CD4-positive, alpha-beta memory T cell (primary cell): ENCODE data around the gene PEX14. TPM values are rescaled to one million over a fixed set of nuclear protein-coding genes. Genes with fewer than 3 reads are reported as not detected.
"Not testable (repeated sequence)": the region's sequence is repeated elsewhere in the genome, so short reads cannot be mapped to it uniquely, and the experiment has no call there.

Source experiments
- CTCF ChIA-PET: fragments of 350-600 bp; sonication (Branson Sonifier 250); formaldehyde crosslinking; loops from one replicate; lab custom pipeline; 2021; ENCODE audit warnings: inconsistent platforms; ENCODE audit not compliant: partially characterized antibody; lab: Charles Lee
- POLR2A ChIA-PET: fragments of 350-600 bp; sonication (Branson Sonifier 250); formaldehyde crosslinking; loops from one replicate; lab custom pipeline; 2021; ENCODE audit not compliant: partially characterized antibody; lab: Charles Lee
- DNase-seq, 5 donors: peaks; one replicate each; pipeline versions ENCODE4 v3.0.0 to v3.0.0-alpha.2; 2020 to 2022; ENCODE audit warnings: mixed read lengths in 1 of 5
- H3K27ac ChIP-seq: one replicate; pipeline ENCODE4 v1.7.0; 2013; ENCODE audit warnings: low read depth, low read length
- H3K27me3 ChIP-seq: 2 replicates; pipeline ENCODE4 v1.7.0; 2013; ENCODE audit warnings: mild to moderate bottlenecking, low read length, moderate library complexity; ENCODE audit not compliant: insufficient read depth
- H3K36me3 ChIP-seq: 2 replicates; pipeline ENCODE4 v1.7.0; 2013; ENCODE audit warnings: mild to moderate bottlenecking, low read length, moderate library complexity; ENCODE audit not compliant: insufficient read depth
- H3K4me1 ChIP-seq: 2 replicates; pipeline ENCODE4 v1.7.0; 2013; ENCODE audit warnings: mild to moderate bottlenecking, low read length, moderate library complexity; ENCODE audit not compliant: insufficient read depth
- H3K4me3 ChIP-seq, 2 donors: one replicate each; pipeline ENCODE4 v1.7.0; 2013; ENCODE audit warnings: low read length in 2 of 2, mild to moderate bottlenecking in 1 of 2
- H3K9me3 ChIP-seq, 2 donors: one replicate each; pipeline ENCODE4 v1.7.0; 2013; ENCODE audit warnings: low read length in 2 of 2, control low read depth in 1 of 2; ENCODE audit not compliant: control insufficient read depth in 1 of 2
- H3K27ac Mint-ChIP-seq, 7 donors: one replicate each; pipeline ENCODE4 v1.8.0; 2020 to 2021; ENCODE audit warnings: mixed read lengths in 7 of 7, mild to moderate bottlenecking in 6 of 7, inconsistent platforms in 3 of 7, moderate library complexity in 3 of 7
- H3K27me3 Mint-ChIP-seq, 2 donors: one replicate each; pipeline ENCODE4 v1.8.0; 2020 to 2021; ENCODE audit warnings: mixed read lengths in 2 of 2
- H3K36me3 Mint-ChIP-seq, 2 donors: one replicate each; pipeline ENCODE4 v1.8.0; 2020 to 2021; ENCODE audit warnings: mixed read lengths in 2 of 2, inconsistent platforms in 1 of 2, mild to moderate bottlenecking in 1 of 2
- H3K4me1 Mint-ChIP-seq, 4 donors: one replicate each; pipeline ENCODE4 v1.8.0; 2020 to 2021; ENCODE audit warnings: mixed read lengths in 4 of 4, mild to moderate bottlenecking in 1 of 4
- H3K4me3 Mint-ChIP-seq, 8 donors: one replicate each; pipeline ENCODE4 v1.8.0; 2020 to 2021; ENCODE audit warnings: mixed read lengths in 8 of 8, mild to moderate bottlenecking in 7 of 8, moderate library complexity in 6 of 8, inconsistent platforms in 3 of 8
- H3K9me3 Mint-ChIP-seq, 8 donors: one replicate each; pipeline ENCODE4 v1.8.0; 2020 to 2021; ENCODE audit warnings: mixed read lengths in 8 of 8, mild to moderate bottlenecking in 5 of 8, inconsistent platforms in 3 of 8, moderate library complexity in 1 of 8
- intact Hi-C: fragments of 100-400 bp; cut with micrococcal nuclease; formaldehyde crosslinking; loops from one replicate; pipeline ENCODE4 v1.15.1; 2023
- polyA plus RNA-seq, 2 donors: library from polyadenylated mRNA; unstranded; fragments of 300-500 nt; fragmentation: Illumina TruSeq; gene quantifications; one replicate each; pipeline ENCODE4 v1.2.3, GENCODE V29; 2021
- total RNA-seq, 2 experiments: library from RNA; stranded (reverse); gene quantifications; one replicate each; pipeline ENCODE4 v1.2.3, GENCODE V29; 2021

Gene PEX14, protein sequence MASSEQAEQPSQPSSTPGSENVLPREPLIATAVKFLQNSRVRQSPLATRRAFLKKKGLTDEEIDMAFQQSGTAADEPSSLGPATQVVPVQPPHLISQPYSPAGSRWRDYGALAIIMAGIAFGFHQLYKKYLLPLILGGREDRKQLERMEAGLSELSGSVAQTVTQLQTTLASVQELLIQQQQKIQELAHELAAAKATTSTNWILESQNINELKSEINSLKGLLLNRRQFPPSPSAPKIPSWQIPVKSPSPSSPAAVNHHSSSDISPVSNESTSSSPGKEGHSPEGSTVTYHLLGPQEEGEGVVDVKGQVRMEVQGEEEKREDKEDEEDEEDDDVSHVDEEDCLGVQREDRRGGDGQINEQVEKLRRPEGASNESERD
- total RNA-seq (10 to 100 TPM; 14.5 to 16.1 TPM), polyA plus RNA-seq (1 to 10 TPM; 3.1 to 5.3 TPM)

DNA sequence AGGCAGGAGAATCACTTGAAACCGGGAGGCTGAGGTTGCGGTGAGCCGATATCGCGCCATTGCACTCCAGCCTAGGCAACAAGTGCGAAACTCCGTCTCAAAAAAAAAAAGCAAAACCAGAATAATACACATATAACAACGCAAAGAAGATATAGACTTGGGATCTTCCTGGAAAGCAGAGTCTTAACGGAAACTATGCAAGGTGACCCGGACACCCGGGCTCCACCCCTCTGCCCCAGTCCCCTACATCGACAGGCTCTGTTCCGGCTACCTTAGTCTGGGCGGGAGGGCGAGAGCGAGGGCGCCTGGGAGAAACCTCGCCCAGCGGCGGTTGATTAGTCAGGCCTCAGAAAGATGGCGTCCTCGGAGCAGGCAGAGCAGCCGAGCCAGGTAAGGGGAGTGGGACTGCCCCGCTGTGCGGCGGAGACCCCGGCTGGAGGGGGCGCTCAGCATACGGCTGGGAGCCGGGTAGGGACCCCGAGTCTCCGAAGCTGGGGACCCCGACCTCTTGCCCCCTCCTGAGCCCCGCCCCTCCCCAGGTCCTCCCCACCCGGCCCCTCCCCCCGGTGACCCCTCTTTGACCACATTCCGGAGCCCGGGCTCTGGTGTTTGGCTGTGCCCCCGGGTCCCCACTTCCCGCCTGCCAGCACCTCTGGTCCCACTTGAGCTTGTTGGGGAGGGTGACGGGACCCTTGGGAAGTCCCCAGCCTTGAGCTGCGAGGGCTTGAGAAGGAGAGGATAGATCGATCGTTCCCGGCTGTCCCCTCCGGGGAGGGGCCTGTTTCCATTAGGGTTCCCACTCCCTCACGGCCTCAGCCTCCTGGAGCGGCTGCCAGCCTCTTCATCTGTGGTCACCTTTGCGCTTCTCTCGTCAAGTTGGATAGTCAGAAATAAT is at the start of gene PEX14:
Gene PEX14, plus strand, starts transcription at position 338 of the 895 bp plus-strand sequence. Its CDS starts 17 bp downstream, at position 355.
- Histone ChIP-seq H3K4me3 (peak within 1 kb of the TSS; percentile 53 to 78), H3K36me3 (no peaks in the 10 kb centered on the region), H3K9me3 (no peaks in the 10 kb centered on the region), H3K27ac (peak within 1 kb of the TSS; percentile 67), H3K27me3 (no peaks in the 10 kb centered on the region), H3K4me1 (peaks cover 50% of the 10 kb centered on the region)
- ChIA-PET POLR2A (interaction anchor here (0.7 to 1.2 kb wide), 5 partner anchors 11 to 75 kb away, joined by 3 to 5 read pairs (median 3); partner anchors contain the start of gene CENPS), CTCF (interaction anchor here (1.4 kb wide), 1 partner anchor 19 kb away, joined by 11 read pairs; no protein-coding TSS in a partner anchor)
- intact Hi-C loops = loop anchor here (1.0 to 5.0 kb wide), 2 partner anchors 76 to 563 kb away; partner anchors contain the start of genes CTNNBIP1 and PGD
- Mint-ChIP-seq H3K36me3 (peaks cover 4 to 16% of the 10 kb centered on the region in 2 donors), H3K9me3 (no peaks in the 10 kb centered on the region), H3K27ac (peak within 1 kb of the TSS; percentile 87 to 95 (median 92)), H3K27me3 (no peaks in the 10 kb centered on the region), H3K4me3 (peak within 1 kb of the TSS; percentile 92 to 97 (median 94)), H3K4me1 (peaks cover 37 to 63% (median 49%) of the 10 kb centered on the region in 4 donors)
- DNase-seq = peak; percentile 79 to 91 (median 81)

DNA sequence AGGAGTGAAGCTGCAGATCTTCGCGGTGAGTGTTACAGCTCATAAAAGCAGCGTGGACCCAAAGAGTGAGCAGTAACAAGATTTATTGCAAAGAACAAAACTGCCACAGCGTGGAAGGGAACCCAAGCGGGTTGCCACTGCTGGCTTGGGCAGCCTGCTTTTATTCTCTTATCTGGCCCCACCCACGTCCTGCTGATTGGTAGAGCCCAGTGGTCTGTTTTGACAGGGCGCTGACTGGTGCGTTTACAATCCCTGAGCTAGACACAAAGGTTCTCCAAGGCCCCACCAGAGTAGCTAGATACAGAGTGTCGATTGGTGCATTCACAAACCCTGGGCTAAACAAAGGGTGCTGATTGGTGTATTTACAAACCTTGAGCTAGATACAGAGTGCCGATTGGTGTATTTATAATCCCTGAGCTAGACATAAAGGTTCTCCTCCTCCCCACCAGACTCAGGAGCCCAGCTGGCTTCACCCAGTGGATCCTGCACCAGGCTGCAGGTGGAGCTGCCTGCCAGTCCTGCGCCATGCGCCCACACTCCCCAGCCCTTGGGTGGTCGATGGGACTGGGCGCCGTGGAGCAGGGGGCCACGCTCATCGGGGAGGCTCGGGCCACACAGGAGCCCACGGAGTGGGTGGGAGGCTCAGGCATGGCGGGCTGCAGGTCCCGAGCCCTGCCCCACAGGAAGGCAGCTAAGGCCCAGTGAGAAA is 48.8 kb upstream of the PEX14 start:
- H3K4me1 Mint-ChIP-seq = peaks cover 9 to 23% (median 12%) of the 10 kb centered on the region in 4 donors
- H3K9me3 ChIP-seq, H3K9me3 Mint-ChIP-seq, H3K27me3 ChIP-seq, intact Hi-C loops, H3K4me3 ChIP-seq, DNase-seq, H3K36me3 Mint-ChIP-seq, POLR2A ChIA-PET, H3K4me3 Mint-ChIP-seq, H3K36me3 ChIP-seq, H3K27ac ChIP-seq, H3K27me3 Mint-ChIP-seq: not testable (repeated sequence)
- peaks cover 22% of the 10 kb centered on the region for H3K4me1 ChIP-seq
- CTCF ChIA-PET = interaction anchor here (0.7 to 1.0 kb wide), 2 partner anchors 23 to 217 kb away, joined by 3 read pairs; no protein-coding TSS in a partner anchor
- peak overlapping the region in 1 of 7 donors; percentile 48 for H3K27ac Mint-ChIP-seq

DNA sequence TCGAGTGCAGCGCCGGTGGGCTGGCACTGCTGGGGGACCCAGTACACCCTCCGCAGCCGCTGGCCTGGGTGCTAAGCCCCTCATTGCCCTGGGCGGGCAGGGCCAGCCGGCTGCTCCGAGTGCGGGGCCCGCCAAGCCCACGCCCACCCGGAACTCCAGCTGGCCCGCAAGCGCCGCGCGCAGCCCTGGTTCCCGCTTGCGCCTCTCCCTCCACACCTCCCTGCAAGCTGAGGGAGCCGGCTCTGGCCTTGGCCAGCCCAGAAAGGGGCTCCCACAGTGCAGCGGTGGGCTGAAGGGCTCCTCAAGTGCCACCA is 48.3 kb upstream of the PEX14 start:
- H3K27ac Mint-ChIP-seq, H3K36me3 Mint-ChIP-seq, H3K9me3 Mint-ChIP-seq, H3K36me3 ChIP-seq, H3K27me3 ChIP-seq, H3K4me3 Mint-ChIP-seq, intact Hi-C loops, DNase-seq, H3K27ac ChIP-seq, POLR2A ChIA-PET, H3K4me3 ChIP-seq, H3K27me3 Mint-ChIP-seq, H3K9me3 ChIP-seq: not testable (repeated sequence)
- peaks cover 27% of the 10 kb centered on the region for H3K4me1 ChIP-seq
- H3K4me1 Mint-ChIP-seq = peaks cover 13 to 28% (median 17%) of the 10 kb centered on the region in 4 donors
- CTCF ChIA-PET = interaction anchor here (0.7 to 1.0 kb wide), 2 partner anchors 24 to 217 kb away, joined by 3 read pairs; no protein-coding TSS in a partner anchor

DNA sequence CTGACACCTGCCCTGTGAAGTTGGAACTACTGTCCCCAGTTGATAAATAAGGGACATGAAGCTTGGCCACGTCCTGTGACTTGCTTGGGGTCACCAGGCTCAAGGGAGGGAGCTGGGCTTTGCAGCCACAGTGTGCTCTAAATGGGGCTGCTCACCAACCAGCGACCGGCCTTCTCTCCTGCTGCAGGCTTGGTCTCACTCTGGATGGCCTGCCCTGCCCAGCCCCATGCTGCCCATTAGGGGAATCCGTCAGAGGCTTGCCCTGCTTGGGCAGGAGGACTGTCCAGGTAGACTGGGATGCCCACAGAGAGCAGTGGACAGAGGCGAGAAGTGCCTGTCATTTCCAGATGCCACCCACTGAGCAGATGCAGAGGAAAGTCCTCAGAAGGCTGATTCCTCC is 45.8 kb upstream of the PEX14 start:
- Mint-ChIP-seq H3K36me3 (peaks cover 0 to 5% of the 10 kb centered on the region in 2 donors), H3K4me1 (peaks cover 13 to 37% (median 18%) of the 10 kb centered on the region in 4 donors), H3K27ac (peak overlapping the region in 1 of 7 donors; percentile 95), H3K4me3 (peak overlapping the region in 2 of 8 donors; percentile 80 to 88), H3K27me3 (no peaks in the 10 kb centered on the region), H3K9me3 (peaks cover 0 to 4% (median 0%) of the 10 kb centered on the region in 8 donors)
- H3K4me3 ChIP-seq = no peak overlapping the region
- no peaks in the 10 kb centered on the region for H3K9me3 ChIP-seq
- no peak overlapping the region for H3K27ac ChIP-seq
- CTCF ChIA-PET = interaction anchor here (0.9 to 3.6 kb wide), 11 partner anchors 18 to 556 kb away, joined by 3 to 76 read pairs (median 5); partner anchors contain the start of genes KIF1B and PGD
- intact Hi-C loops = loop anchor here (1.0 to 2.0 kb wide), 7 partner anchors 219 to 802 kb away; partner anchors contain the start of genes KIF1B, LZIC, NMNAT1 and UBE4B
- POLR2A ChIA-PET = interaction anchor here (0.5 to 2.7 kb wide), 4 partner anchors 39 to 841 kb away, joined by 3 to 18 read pairs (median 11); partner anchors contain the start of genes KIF1B and TMEM201
- H3K36me3 ChIP-seq = no peaks in the 10 kb centered on the region
- peaks cover 30% of the 10 kb centered on the region for H3K4me1 ChIP-seq
- H3K27me3 ChIP-seq = no peaks in the 10 kb centered on the region
- no peak for DNase-seq

DNA sequence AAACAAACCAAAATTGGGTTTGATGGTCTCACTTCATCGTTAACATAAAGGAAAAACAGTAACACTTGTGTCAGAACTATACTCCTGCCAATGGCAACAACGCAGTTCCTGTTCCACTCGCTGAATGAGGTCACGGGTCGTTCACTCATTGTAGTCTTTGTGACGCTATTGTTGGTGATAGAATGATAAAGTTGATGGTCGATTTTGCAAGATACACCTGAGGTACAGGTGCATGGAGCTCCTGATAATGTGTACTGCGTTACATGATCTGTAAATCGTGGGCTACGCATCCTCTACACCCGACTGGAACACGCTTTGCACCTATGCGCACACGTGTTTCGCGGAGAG is 44.9 kb upstream of the PEX14 start:
- Mint-ChIP-seq H3K36me3 (peaks cover 0 to 5% of the 10 kb centered on the region in 2 donors), H3K27me3 (no peaks in the 10 kb centered on the region), H3K4me1 (peaks cover 13 to 37% (median 18%) of the 10 kb centered on the region in 4 donors), H3K9me3 (peaks cover 0 to 4% (median 0%) of the 10 kb centered on the region in 8 donors), H3K27ac (peak overlapping the region; percentile 43 to 98 (median 95)), H3K4me3 (peak overlapping the region; percentile 80 to 92 (median 91))
- ChIA-PET POLR2A (interaction anchor here (0.7 to 2.7 kb wide), 11 partner anchors 31 to 1478 kb away, joined by 3 to 18 read pairs (median 4); partner anchors contain the start of genes KIF1B, PEX14, PGD and TMEM201), CTCF (interaction anchor here (0.7 to 3.6 kb wide), 18 partner anchors 13 to 934 kb away, joined by 3 to 76 read pairs (median 4); partner anchors contain the start of genes KIF1B and PGD)
- no peaks in the 10 kb centered on the region for H3K36me3 ChIP-seq
- peak overlapping the region; percentile 83 for H3K27ac ChIP-seq
- H3K4me1 ChIP-seq = peaks cover 30% of the 10 kb centered on the region
- peak in 1 of 5 donors; percentile 71 for DNase-seq
- peak overlapping the region; percentile 63 to 96 for H3K4me3 ChIP-seq
- H3K27me3 ChIP-seq = no peaks in the 10 kb centered on the region
- H3K9me3 ChIP-seq = no peaks in the 10 kb centered on the region
- intact Hi-C loops = loop anchor here (1.0 to 5.0 kb wide), 9 partner anchors 32 to 1212 kb away; partner anchors contain the start of genes DFFA, LZIC, NMNAT1 and UBE4B
